Pancreas (tissue), 10 donors: Measurements from ENCODE around the gene SIGLEC11. TPM values are rescaled to one million over a fixed set of nuclear protein-coding genes. Genes with fewer than 3 reads are reported as not detected.

Experiments used
- ATAC-seq, 4 donors: fragments of 200-7000 bp; cut with Tn5 transposase; one replicate each; pipeline versions ENCODE4 v1.8.0 to v1.9.1; 2020; ENCODE audit warnings: mild to moderate bottlenecking in 4 of 4, moderate library complexity in 4 of 4
- DNase-seq, 6 donors: peaks; one replicate each; pipeline ENCODE4 v3.0.0-alpha.2; 2020
- FAIRE-seq: peaks from 2 replicates; lab custom pipeline; 2012; peaks lifted over from hg19 to GRCh38; lab: Jason Lieb, UNC
- H3K27ac ChIP-seq, 4 donors: fragments of 200-600 bp; sonication (generic); 1 replicate in 3 of 4; 2 replicates in 1 of 4; pipeline versions ENCODE4 v1.5.0 to v1.8.0; 2020
- H3K27me3 ChIP-seq, 4 donors: fragments of 200-600 bp; one replicate each; pipeline ENCODE4 v1.8.0; 2021
- H3K36me3 ChIP-seq, 3 donors: fragments of 200-600 bp; sonication (generic) in 1 of 3; one replicate each; pipeline versions ENCODE4 v1.5.0 to v1.8.0; 2020 to 2021
- H3K4me1 ChIP-seq, 3 donors: fragments of 200-600 bp; one replicate each; pipeline ENCODE4 v1.8.0; 2021
- H3K4me3 ChIP-seq, 4 donors: fragments of 200-600 bp; sonication (generic) in 2 of 4; one replicate each; pipeline versions ENCODE4 v1.5.0 to v1.8.0; 2020 to 2021
- H3K9me3 ChIP-seq, 4 donors: fragments of 200-600 bp; one replicate each; pipeline ENCODE4 v1.8.0; 2021
- WGBS, 2 donors: extraction: QIAGEN DNeasy Blood & Tissue Kit; methylation state at CpG; one replicate each; pipeline ENCODE4 v1.1.7; 2013; 5-methylcytosine and 5-hydroxymethylcytosine counted together
- intact Hi-C, 3 donors: fragments of 100-400 bp; cut with DNase I; formaldehyde crosslinking; loops; one replicate each; pipeline versions ENCODE4 v1.11.1 to v1.14.2; 2022
- polyA plus RNA-seq, 2 donors: library from polyadenylated mRNA; stranded (reverse); fragments of 200-250 nt; gene quantifications; one replicate each; pipeline ENCODE4 v1.2.3, GENCODE V29; 2013
- total RNA-seq, 6 donors: library from RNA; stranded (reverse); fragmentation: NEBNext Ultra II Directional in 4 of 6; extraction: Animal tissue kit (Norgen Biotek cat#: 25700) in 4 of 6; gene quantifications; one replicate each; pipeline versions ENCODE4 v1.2.1 to v1.2.4, GENCODE V29; 2021 to 2023
- TF ChIP-seq, protein P1 (sequence below), 4 donors: fragments of 200-600 bp; sonication (generic) in 3 of 4; IDR thresholded peaks; one replicate each; pipeline versions ENCODE4 v1.5.0 to v1.8.0; 2021; ENCODE audit warnings: antibody characterized with exemption in 4 of 4
- donor health status: healthy with polysubstance abuse.
- donor health status: DM: no; HTN: no; CAD: no; lungs with moderate emphysema.
- donor health status: DM: no; HTN: no; CAD: no.
- donor health status: control.
- donor health status: control.
- donor health status: Bipolar disorder and iron deficiency.
- donor health status: DM: yes; HTN: yes; CAD: no.
- donor health status: DM: no; HTN: no; CAD: no.
- donor health status: DM: no; HTN: no; CAD: no.
- donor health status: DM: yes; HTN: yes; CAD: no.

Gene SIGLEC11
- total and polyA plus RNA-seq, 8 donors, result 0.14 to 26.5 (median 1.6) TPM

- intact Hi-C loops, result loop anchor here in 2 of 3 donors (2.0 to 5.0 kb wide), 2 partner anchors 47 to 48 kb away; no protein-coding TSS in a partner anchor
- no peak for FAIRE-seq
- no peak overlapping the region for H3K4me3 ChIP-seq
- no peak for DNase-seq
- no peak for ATAC-seq
- H3K27me3 ChIP-seq, result no peaks in the 10 kb centered on the region
- 83 to 84% methylated on average over 11 of the region's 11 CpGs for WGBS, 2 donors
- TF ChIP-seq, protein P1, sequence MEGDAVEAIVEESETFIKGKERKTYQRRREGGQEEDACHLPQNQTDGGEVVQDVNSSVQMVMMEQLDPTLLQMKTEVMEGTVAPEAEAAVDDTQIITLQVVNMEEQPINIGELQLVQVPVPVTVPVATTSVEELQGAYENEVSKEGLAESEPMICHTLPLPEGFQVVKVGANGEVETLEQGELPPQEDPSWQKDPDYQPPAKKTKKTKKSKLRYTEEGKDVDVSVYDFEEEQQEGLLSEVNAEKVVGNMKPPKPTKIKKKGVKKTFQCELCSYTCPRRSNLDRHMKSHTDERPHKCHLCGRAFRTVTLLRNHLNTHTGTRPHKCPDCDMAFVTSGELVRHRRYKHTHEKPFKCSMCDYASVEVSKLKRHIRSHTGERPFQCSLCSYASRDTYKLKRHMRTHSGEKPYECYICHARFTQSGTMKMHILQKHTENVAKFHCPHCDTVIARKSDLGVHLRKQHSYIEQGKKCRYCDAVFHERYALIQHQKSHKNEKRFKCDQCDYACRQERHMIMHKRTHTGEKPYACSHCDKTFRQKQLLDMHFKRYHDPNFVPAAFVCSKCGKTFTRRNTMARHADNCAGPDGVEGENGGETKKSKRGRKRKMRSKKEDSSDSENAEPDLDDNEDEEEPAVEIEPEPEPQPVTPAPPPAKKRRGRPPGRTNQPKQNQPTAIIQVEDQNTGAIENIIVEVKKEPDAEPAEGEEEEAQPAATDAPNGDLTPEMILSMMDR (IDR thresholded peaks at IDR 0.05), result no peak
- H3K4me1 ChIP-seq, result peaks cover 0 to 9% (median 0%) of the 10 kb centered on the region in 3 donors
- peaks cover 0 to 9% (median 5%) of the 10 kb centered on the region in 3 donors for H3K36me3 ChIP-seq
- H3K27ac ChIP-seq, result no peak overlapping the region
- H3K9me3 ChIP-seq, result no peaks in the 10 kb centered on the region
Measured at GRCh38 chr19:49984491-49984890, 23.5 kb upstream of the SIGLEC11 start.

- 31 to 37% methylated on average over 10 of the region's 10 CpGs for WGBS, 2 donors
- H3K4me1 ChIP-seq, result peaks cover 0 to 9% (median 0%) of the 10 kb centered on the region in 3 donors
- no peaks in the 10 kb centered on the region for H3K27me3 ChIP-seq
- no peaks in the 10 kb centered on the region for H3K9me3 ChIP-seq
- intact Hi-C loops, result loop anchor here in 2 of 3 donors (2.0 to 5.0 kb wide), 2 partner anchors 46 to 47 kb away; no protein-coding TSS in a partner anchor
- H3K27ac ChIP-seq, result no peak overlapping the region
- peak in 5 of 6 donors; percentile 35 to 88 (median 68) for DNase-seq
- ATAC-seq, result peak; percentile 53 to 74 (median 70)
- H3K36me3 ChIP-seq, result peaks cover 0 to 5% (median 5%) of the 10 kb centered on the region in 3 donors
- no peak overlapping the region for H3K4me3 ChIP-seq
- no peak for FAIRE-seq
- TF ChIP-seq, protein P1 (IDR thresholded peaks at IDR 0.05), result peak; percentile 69 to 89 (median 80)
Measured at GRCh38 chr19:49983645-49984229, 22.8 kb upstream of the SIGLEC11 start.

- H3K27me3 ChIP-seq, result no peaks in the 10 kb centered on the region
- intact Hi-C loops, result loop anchor here in 1 of 3 donors (5.0 kb wide), 1 partner anchor 45 kb away; no protein-coding TSS in a partner anchor
- WGBS, 2 donors, result 43 to 47% methylated on average over 21 of the region's 21 CpGs
- ATAC-seq (peak in 3 of 4 donors; percentile 53 to 76 (median 62)), DNase-seq (peak in 1 of 6 donors; percentile 50), FAIRE-seq (no peak)
- no peaks in the 10 kb centered on the region for H3K9me3 ChIP-seq
- TF ChIP-seq, protein P1 (IDR thresholded peaks at IDR 0.05), result no peak
- H3K36me3 ChIP-seq, result peaks cover 0 to 6% (median 0%) of the 10 kb centered on the region in 3 donors
- H3K27ac ChIP-seq, result peak overlapping the region in 2 of 4 donors; percentile 50 to 59
- peaks cover 0 to 9% (median 0%) of the 10 kb centered on the region in 3 donors for H3K4me1 ChIP-seq
- H3K4me3 ChIP-seq, result no peak overlapping the region
Measured at GRCh38 chr19:49981603-49982593, 20.9 kb upstream of the SIGLEC11 start.

DNA sequence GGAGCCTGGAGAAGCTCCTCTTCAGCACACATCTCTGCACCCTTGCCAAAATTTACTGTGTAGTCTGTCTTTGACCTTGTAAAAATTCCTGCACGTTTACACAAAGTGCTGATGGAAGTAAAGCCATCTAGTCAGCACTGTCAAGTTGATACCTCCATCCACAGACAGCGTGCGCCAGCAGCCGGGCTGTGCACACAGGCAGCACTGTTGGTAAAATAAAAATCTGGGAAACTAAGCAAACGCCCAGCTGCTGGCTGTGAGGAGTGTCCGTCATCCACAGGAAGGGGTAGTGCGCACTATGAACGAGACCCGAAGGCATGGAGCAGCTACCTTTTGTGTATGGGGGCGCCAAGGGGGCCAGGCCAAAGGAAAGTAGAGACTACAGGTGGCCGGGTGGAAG lies 17.4 kb upstream of the SIGLEC11 start:
- WGBS, 2 donors, result 84 to 85% methylated on average over 11 of the region's 11 CpGs
- TF ChIP-seq, protein P1 (IDR thresholded peaks at IDR 0.05), result no peak
- no peaks in the 10 kb centered on the region for H3K27me3 ChIP-seq
- ATAC-seq, result no peak
- FAIRE-seq, result no peak
- intact Hi-C loops, result no loop called here
- no peak overlapping the region for H3K27ac ChIP-seq
- H3K4me3 ChIP-seq, result no peak overlapping the region
- no peaks in the 10 kb centered on the region for H3K9me3 ChIP-seq
- no peak for DNase-seq
- peaks cover 0 to 10% (median 0%) of the 10 kb centered on the region in 3 donors for H3K36me3 ChIP-seq
- peaks cover 0 to 9% (median 0%) of the 10 kb centered on the region in 3 donors for H3K4me1 ChIP-seq
